HepG2 (cell line): Measurements from ENCODE around the gene HTR2A. TPM values are rescaled to one million over a fixed set of nuclear protein-coding genes. Genes with fewer than 3 reads are reported as not detected.

Experiments
- CBX5 ChIP-seq: sonication (generic); formaldehyde crosslinking; IDR thresholded peaks from 2 replicates; pipeline ENCODE4 v1.4.0; 2020; ENCODE audit warnings: missing genetic modification reagents, borderline replicate concordance
- DZIP1 ChIP-seq: sonication (generic); formaldehyde crosslinking; IDR thresholded peaks from 2 replicates; pipeline ENCODE4 v1.5.0; 2020; ENCODE audit warnings: mild to moderate bottlenecking, missing genetic modification reagents
- FOXJ3 ChIP-seq: sonication (generic); formaldehyde crosslinking; IDR thresholded peaks from 2 replicates; pipeline ENCODE4 v1.4.0; 2020; ENCODE audit warnings: missing genetic modification reagents, mild to moderate bottlenecking, borderline replicate concordance
- FOXO1 ChIP-seq: sonication (generic); formaldehyde crosslinking; IDR thresholded peaks from 2 replicates; pipeline ENCODE4 v1.4.0; 2020; ENCODE audit warnings: missing genetic modification reagents
- HDAC6 ChIP-seq: fragments of 200-600 bp; sonication (generic); IDR thresholded peaks from 2 replicates; pipeline ENCODE4 v1.7.0; 2017; ENCODE audit warnings: mild to moderate bottlenecking, antibody characterized with exemption, low read length, low read depth
- ISX ChIP-seq: sonication (generic); formaldehyde crosslinking; conservative IDR thresholded peaks from 2 replicates; pipeline ENCODE4 v1.5.0; 2020; ENCODE audit warnings: missing genetic modification reagents
- MED8 ChIP-seq: sonication (generic); formaldehyde crosslinking; IDR thresholded peaks from 2 replicates; pipeline ENCODE4 v1.8.1; 2023; ENCODE audit warnings: mild to moderate bottlenecking, missing genetic modification reagents; ENCODE audit not compliant: insufficient replicate concordance
- NFIC ChIP-seq: IDR thresholded peaks from 2 replicates; pipeline ENCODE4 v1.6.1; 2012; ENCODE audit warnings: mild to moderate bottlenecking, low read length, inconsistent platforms
- PHF21A ChIP-seq: sonication (generic); formaldehyde crosslinking; IDR thresholded peaks from 2 replicates; pipeline ENCODE4 v1.5.0; 2020; ENCODE audit warnings: mild to moderate bottlenecking, missing genetic modification reagents
- ZBTB38 ChIP-seq: sonication (generic); formaldehyde crosslinking; IDR thresholded peaks from 2 replicates; pipeline ENCODE4 v1.5.1; 2020; ENCODE audit warnings: mild to moderate bottlenecking, missing genetic modification reagents
- ZBTB7A ChIP-seq: sonication (generic); formaldehyde crosslinking; IDR thresholded peaks from 2 replicates; pipeline ENCODE4 v1.8.0; 2022; ENCODE audit warnings: mild to moderate bottlenecking, missing genetic modification reagents
- ZC3H13 ChIP-seq: sonication (generic); formaldehyde crosslinking; IDR thresholded peaks from 2 replicates; pipeline ENCODE4 v1.8.1; 2023; ENCODE audit warnings: mild to moderate bottlenecking, missing genetic modification reagents, moderate library complexity
- ZNF20 ChIP-seq: sonication (generic); formaldehyde crosslinking; IDR thresholded peaks from 2 replicates; pipeline ENCODE4 v1.4.0; 2020; ENCODE audit warnings: mild to moderate bottlenecking, moderate library complexity, missing genetic modification reagents
- ZNF205 ChIP-seq: IDR thresholded peaks from 2 replicates; pipeline ENCODE4 v1.6.1; 2018; ENCODE audit warnings: missing biosample characterization, missing genetic modification reagents
- ZNF280D ChIP-seq: sonication (generic); formaldehyde crosslinking; IDR thresholded peaks from 2 replicates; pipeline ENCODE4 v1.5.1; 2020; ENCODE audit warnings: mild to moderate bottlenecking, missing genetic modification reagents
- ZNF580 ChIP-seq: IDR thresholded peaks from 2 replicates; pipeline ENCODE4 v1.6.1; 2016; ENCODE audit warnings: low read depth, borderline replicate concordance
- ZXDC ChIP-seq: sonication (generic); formaldehyde crosslinking; IDR thresholded peaks from 2 replicates; pipeline ENCODE4 v1.5.0; 2020; ENCODE audit warnings: mild to moderate bottlenecking, missing genetic modification reagents
- polyA plus RNA-seq, 8 experiments: library from polyadenylated mRNA; depleted of rRNA in 3 of 8; stranded (reverse) in 7 of 8; unstranded in 1 of 8; fragments of >200 nt; fragmentation: Illumina TruSeq in 4 of 8; extraction: Trizol in 4 of 8; gene quantifications; 2 replicates each; pipeline versions ENCODE4 v1.2.1 to v1.2.3, GENCODE V29; 2011 to 2016; ENCODE audit warnings: low read depth in 4 of 8, missing spikeins in 1 of 8, mixed read lengths in 1 of 8; ENCODE audit not compliant: insufficient read depth in 1 of 8
- total RNA-seq, 5 experiments: library from RNA; depleted of rRNA; stranded (reverse); fragments of >200 nt; fragmentation: Illumina TruSeq; extraction: Trizol; gene quantifications; 2 replicates each; pipeline ENCODE4 v1.2.3, GENCODE V29; 2016; ENCODE audit warnings: low read depth in 1 of 5
- TF ChIP-seq, protein P1 (sequence below): IDR thresholded peaks from 2 replicates; pipeline ENCODE4 v1.6.1; 2016; ENCODE audit warnings: low read depth, control low read depth

HTR2A gene
- total and polyA plus RNA-seq, 2 of the 13 experiments (the other 11 are each of a cell fraction or from before 2014, with no cell fraction given) = not detected

GRCh38 chr13:46796515-46797474, 100.1 kb downstream of the HTR2A start, which contains the start of gene ESD (continued):
- 0 out of 2 replicates have a peak, but pooled peaks have one; percentile 19 for TF ChIP-seq ZXDC (CRISPR knock-in tag)
- TF ChIP-seq NFIC = no peak
- no peak for TF ChIP-seq HDAC6
- peak; percentile 77 for TF ChIP-seq ZNF580 (CRISPR knock-in tag)
- no peak for TF ChIP-seq DZIP1
- TF ChIP-seq ZBTB38 (CRISPR knock-in tag) = peak; percentile 48; the same call in 1 of the 2 replicates
- peak; percentile 15; the same call in 1 of the 2 replicates for TF ChIP-seq CBX5 (CRISPR knock-in tag)
- TF ChIP-seq ISX (CRISPR knock-in tag) = peak; percentile 82
- TF ChIP-seq MED8 (CRISPR knock-in tag) = peak; percentile 29
- TF ChIP-seq ZNF205 = peak; percentile 33; the same call in 1 of the 2 replicates
- peak; percentile 68; the same call in 1 of the 2 replicates for TF ChIP-seq FOXJ3 (CRISPR knock-in tag)
- no peak for TF ChIP-seq PHF21A
- no peak for TF ChIP-seq FOXO1 (CRISPR knock-in tag)
- TF ChIP-seq, protein P1, sequence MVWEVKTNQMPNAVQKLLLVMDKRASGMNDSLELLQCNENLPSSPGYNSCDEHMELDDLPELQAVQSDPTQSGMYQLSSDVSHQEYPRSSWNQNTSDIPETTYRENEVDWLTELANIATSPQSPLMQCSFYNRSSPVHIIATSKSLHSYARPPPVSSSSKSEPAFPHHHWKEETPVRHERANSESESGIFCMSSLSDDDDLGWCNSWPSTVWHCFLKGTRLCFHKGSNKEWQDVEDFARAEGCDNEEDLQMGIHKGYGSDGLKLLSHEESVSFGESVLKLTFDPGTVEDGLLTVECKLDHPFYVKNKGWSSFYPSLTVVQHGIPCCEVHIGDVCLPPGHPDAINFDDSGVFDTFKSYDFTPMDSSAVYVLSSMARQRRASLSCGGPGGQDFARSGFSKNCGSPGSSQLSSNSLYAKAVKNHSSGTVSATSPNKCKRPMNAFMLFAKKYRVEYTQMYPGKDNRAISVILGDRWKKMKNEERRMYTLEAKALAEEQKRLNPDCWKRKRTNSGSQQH (CRISPR knock-in tag) = peak; percentile 93
- peak; percentile 30; the same call in 1 of the 2 replicates for TF ChIP-seq ZNF20 (CRISPR knock-in tag)
- TF ChIP-seq ZBTB7A (CRISPR knock-in tag) = no peak
- TF ChIP-seq ZNF280D (CRISPR knock-in tag) = peak; percentile 92
- TF ChIP-seq ZC3H13 (CRISPR knock-in tag) = peak; percentile 31; the same call in 1 of the 2 replicates
